ENCODE data around the gene LY6G6D.

LY6G6D gene

DNA sequence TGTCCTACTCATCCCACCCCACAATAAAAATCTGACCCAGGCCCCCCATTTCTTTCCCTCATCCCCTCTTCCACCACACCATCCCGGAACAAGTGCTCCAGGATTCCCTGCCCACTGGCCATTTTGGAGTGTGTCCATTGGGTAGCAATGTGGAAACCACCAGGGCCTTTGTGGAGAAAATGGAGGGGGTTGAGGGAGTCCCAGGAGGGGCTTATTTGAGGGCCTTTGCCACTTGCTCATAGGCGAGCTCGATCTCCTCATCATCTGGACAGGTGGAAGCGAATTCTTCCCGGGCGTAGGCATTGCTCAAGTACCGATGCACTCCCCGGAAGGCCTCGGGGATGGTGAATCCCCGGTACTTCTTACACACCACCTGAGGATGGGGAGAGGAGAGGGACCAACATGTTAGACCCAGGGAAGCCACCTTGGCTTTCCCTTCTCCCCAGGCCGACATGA lies 15.5 kb downstream of the LY6G6D start:
- TF ChIP-seq L3MBTL2 (conservative IDR thresholded peaks at IDR 0.05) (no peak), ZNF384 (IDR thresholded peaks at IDR 0.05) (no peak), LEF1 (IDR thresholded peaks at IDR 0.05; ENCODE audit: borderline replicate concordance) (no peak), FOXA1 (IDR thresholded peaks at IDR 0.05) (no peak), BHLHE40 (IDR thresholded peaks at IDR 0.05; ENCODE audit: borderline replicate concordance) (no peak), SUZ12 (IDR thresholded peaks at IDR 0.05) (no peak), TARDBP (IDR thresholded peaks at IDR 0.05) (no peak), HDGF (IDR thresholded peaks at IDR 0.05; ENCODE audit: borderline replicate concordance) (no peak)
- DNase-seq (ENCODE audit: extremely low spot score): no peak
- POLR2A ChIA-PET: interaction anchor here (1.0 to 4.2 kb wide), 15 partner anchors 8 to 168 kb away, joined by 3 to 40 read pairs (median 7); partner anchors contain the start of genes ABHD16A, C6orf47, HSPA1A and HSPA1B
- CTCF ChIA-PET: interaction anchor here (1.2 to 2.0 kb wide), 7 partner anchors 7 to 96 kb away, joined by 3 to 13 read pairs (median 6); partner anchors contain the start of genes LSM2 and LY6G6D

DNA sequence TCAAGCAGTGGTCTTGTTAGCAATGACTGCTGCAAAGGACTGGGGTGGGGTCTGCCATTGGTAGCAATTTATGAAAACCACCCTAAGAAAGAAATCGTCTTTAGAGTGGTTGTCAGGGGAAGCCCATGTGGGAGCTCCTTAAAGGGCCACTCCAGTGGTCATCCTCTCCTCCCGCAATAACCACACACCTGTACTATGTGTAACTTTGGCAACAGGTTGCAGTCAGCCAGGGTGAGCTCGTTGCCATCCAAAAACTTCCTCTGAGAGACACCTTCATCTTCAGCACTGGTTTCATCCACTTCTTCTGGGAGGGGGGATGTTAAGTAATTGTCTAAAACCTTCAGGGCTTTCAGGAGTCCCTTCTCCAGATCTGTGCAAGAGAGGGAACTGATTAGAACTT lies 16.9 kb downstream of the LY6G6D start:
- DNase-seq (ENCODE audit: extremely low spot score): no peak
- ChIA-PET CTCF (interaction anchor here (0.7 to 4.2 kb wide), 2 partner anchors 26 to 38 kb away, joined by 3 to 19 read pairs; no protein-coding TSS in a partner anchor), POLR2A (interaction anchor here (0.7 to 1.6 kb wide), 3 partner anchors 9 to 27 kb away, joined by 3 to 5 read pairs (median 4); no protein-coding TSS in a partner anchor)
- no peak for TF ChIP-seq FOXK2 (IDR thresholded peaks at IDR 0.05)
- no peak for TF ChIP-seq FOXM1 (IDR thresholded peaks at IDR 0.05; ENCODE audit: borderline replicate concordance)
- TF ChIP-seq CTBP1 (IDR thresholded peaks at IDR 0.05; ENCODE audit: borderline replicate concordance): no peak

- ChIA-PET CTCF (interaction anchor here (0.9 to 4.2 kb wide), 2 partner anchors 36 to 72 kb away, joined by 3 to 19 read pairs; no protein-coding TSS in a partner anchor), POLR2A (no interaction called here)
- no peak for DNase-seq (ENCODE audit: extremely low spot score)
- TF ChIP-seq SP1 (IDR thresholded peaks at IDR 0.05) (no peak), ELF4 (IDR thresholded peaks at IDR 0.05) (no peak), TARDBP (IDR thresholded peaks at IDR 0.05) (no peak), BHLHE40 (IDR thresholded peaks at IDR 0.05; ENCODE audit: borderline replicate concordance) (no peak), SUZ12 (IDR thresholded peaks at IDR 0.05) (no peak), CTBP1 (IDR thresholded peaks at IDR 0.05; ENCODE audit: borderline replicate concordance) (no peak), HDGF (IDR thresholded peaks at IDR 0.05; ENCODE audit: borderline replicate concordance) (no peak), PKNOX1 (IDR thresholded peaks at IDR 0.05) (no peak), FOXK2 (IDR thresholded peaks at IDR 0.05) (no peak), ZNF384 (IDR thresholded peaks at IDR 0.05) (no peak), FOXA1 (IDR thresholded peaks at IDR 0.05) (no peak)
These were observed 18.6 kb downstream of the LY6G6D start for GRCh38 chr6:31733734-31734133.

- DNase-seq (ENCODE audit: extremely low spot score): no peak
- POLR2A ChIA-PET: interaction anchor here (0.7 to 1.5 kb wide), 6 partner anchors 20 to 129 kb away, joined by 3 to 4 read pairs (median 3); partner anchors contain the start of genes ABHD16A, HSPA1A, HSPA1L and NEU1
- CTCF ChIA-PET: interaction anchor here (1.0 to 4.2 kb wide), 2 partner anchors 35 to 184 kb away, joined by 3 to 19 read pairs; no protein-coding TSS in a partner anchor
- no peak for TF ChIP-seq L3MBTL2 (conservative IDR thresholded peaks at IDR 0.05)
- no peak for TF ChIP-seq ELF4 (IDR thresholded peaks at IDR 0.05)
- no peak for TF ChIP-seq FOXK2 (IDR thresholded peaks at IDR 0.05)
- TF ChIP-seq PKNOX1 (IDR thresholded peaks at IDR 0.05): no peak
- no peak for TF ChIP-seq SP1 (IDR thresholded peaks at IDR 0.05)
- no peak for TF ChIP-seq LEF1 (IDR thresholded peaks at IDR 0.05; ENCODE audit: borderline replicate concordance)
- no peak for TF ChIP-seq CTBP1 (IDR thresholded peaks at IDR 0.05; ENCODE audit: borderline replicate concordance)
- TF ChIP-seq NFRKB (IDR thresholded peaks at IDR 0.05): no peak
- TF ChIP-seq FOXA1 (IDR thresholded peaks at IDR 0.05): no peak
- no peak for TF ChIP-seq ZNF384 (IDR thresholded peaks at IDR 0.05)
- no peak for TF ChIP-seq HDGF (IDR thresholded peaks at IDR 0.05; ENCODE audit: borderline replicate concordance)
- no peak for TF ChIP-seq FOXM1 (IDR thresholded peaks at IDR 0.05; ENCODE audit: borderline replicate concordance)
- no peak for TF ChIP-seq TARDBP (IDR thresholded peaks at IDR 0.05)
- no peak for TF ChIP-seq BHLHE40 (IDR thresholded peaks at IDR 0.05; ENCODE audit: borderline replicate concordance)
- TF ChIP-seq SUZ12 (IDR thresholded peaks at IDR 0.05): no peak
- no peak for TF ChIP-seq ARNT (IDR thresholded peaks at IDR 0.05)
These were observed 19.2 kb downstream of the LY6G6D start for GRCh38 chr6:31734247-31734820.

GRCh38 chr6:31734821-31735406 lies 19.8 kb downstream of the LY6G6D start:
- DNase-seq (ENCODE audit: extremely low spot score): no peak
- TF ChIP-seq PKNOX1 (IDR thresholded peaks at IDR 0.05) (no peak), NFRKB (IDR thresholded peaks at IDR 0.05) (no peak), SP1 (IDR thresholded peaks at IDR 0.05) (no peak), ELF4 (IDR thresholded peaks at IDR 0.05) (no peak), ZNF384 (IDR thresholded peaks at IDR 0.05) (no peak), SUZ12 (IDR thresholded peaks at IDR 0.05) (no peak), LEF1 (IDR thresholded peaks at IDR 0.05; ENCODE audit: borderline replicate concordance) (no peak), CTBP1 (IDR thresholded peaks at IDR 0.05; ENCODE audit: borderline replicate concordance) (no peak), HDGF (IDR thresholded peaks at IDR 0.05; ENCODE audit: borderline replicate concordance) (no peak)
- ChIA-PET POLR2A (interaction anchor here (0.6 to 6.3 kb wide), 14 partner anchors 17 to 194 kb away, joined by 3 to 57 read pairs (median 4); partner anchors contain the start of genes ABHD16A, C6orf47, DDX39B and HSPA1A), CTCF (interaction anchor here (0.7 to 4.2 kb wide), 4 partner anchors 21 to 216 kb away, joined by 3 to 19 read pairs (median 4); no protein-coding TSS in a partner anchor)
